H1 (cell line): ENCODE data around the gene OCRL.

Source experiments
- POLR2A ChIP-seq, 2 experiments: IDR thresholded peaks; 1 replicate in 1 of 2; 2 replicates in 1 of 2; pipeline ENCODE4 v1.6.1; 2011; ENCODE audit warnings: low read depth in 2 of 2, low read length in 2 of 2, mild to moderate bottlenecking in 2 of 2; ENCODE audit errors: control extremely low read depth in 1 of 2
- POLR2AphosphoS5 ChIP-seq: IDR thresholded peaks from 2 replicates; pipeline ENCODE4 v1.6.1; 2011; ENCODE audit warnings: low read depth, low read length
- SIRT6 ChIP-seq: IDR thresholded peaks from one replicate; pipeline ENCODE4 v1.7.1; 2012; ENCODE audit warnings: low read length, inconsistent platforms
- TAF1 ChIP-seq: IDR thresholded peaks from 2 replicates; pipeline ENCODE4 v1.6.1; 2011; ENCODE audit warnings: mild to moderate bottlenecking, low read depth, low read length
- TF ChIP-seq, protein P1 (sequence below), 3 experiments: IDR thresholded peaks; 1 replicate in 2 of 3; 2 replicates in 1 of 3; pipeline versions ENCODE4 v1.5.1 to v1.6.1; 2011; ENCODE audit warnings: low read length in 3 of 3, mild to moderate bottlenecking in 3 of 3, inconsistent platforms in 2 of 3, low read depth in 1 of 3, moderate library complexity in 1 of 3; ENCODE audit not compliant: insufficient read depth in 1 of 3; ENCODE audit errors: control extremely low read depth in 1 of 3
- TF ChIP-seq, protein P2 (sequence below): IDR thresholded peaks from 2 replicates; pipeline ENCODE4 v1.6.1; 2012; ENCODE audit warnings: low read length, inconsistent platforms

DNA sequence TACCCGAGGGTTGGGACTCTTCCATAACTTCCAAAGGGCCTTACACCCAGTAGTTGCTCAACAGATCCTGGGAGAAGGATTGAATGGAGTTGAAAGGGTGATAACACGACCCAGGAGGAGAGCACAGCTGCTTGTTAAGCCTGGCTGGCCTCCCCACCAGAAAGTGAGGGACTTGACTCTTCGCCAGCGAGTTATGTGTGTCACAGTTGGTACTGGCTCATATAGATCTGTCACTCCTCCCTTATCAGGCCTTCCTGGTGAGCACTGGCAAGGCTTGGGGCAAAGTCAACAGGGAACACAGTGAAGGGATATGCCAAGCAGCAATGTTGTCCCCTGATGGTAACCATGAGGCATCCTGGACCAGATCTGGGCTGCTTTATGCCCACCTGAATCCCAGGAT, 78.9 kb downstream of the OCRL start:
- TF ChIP-seq, protein P1, sequence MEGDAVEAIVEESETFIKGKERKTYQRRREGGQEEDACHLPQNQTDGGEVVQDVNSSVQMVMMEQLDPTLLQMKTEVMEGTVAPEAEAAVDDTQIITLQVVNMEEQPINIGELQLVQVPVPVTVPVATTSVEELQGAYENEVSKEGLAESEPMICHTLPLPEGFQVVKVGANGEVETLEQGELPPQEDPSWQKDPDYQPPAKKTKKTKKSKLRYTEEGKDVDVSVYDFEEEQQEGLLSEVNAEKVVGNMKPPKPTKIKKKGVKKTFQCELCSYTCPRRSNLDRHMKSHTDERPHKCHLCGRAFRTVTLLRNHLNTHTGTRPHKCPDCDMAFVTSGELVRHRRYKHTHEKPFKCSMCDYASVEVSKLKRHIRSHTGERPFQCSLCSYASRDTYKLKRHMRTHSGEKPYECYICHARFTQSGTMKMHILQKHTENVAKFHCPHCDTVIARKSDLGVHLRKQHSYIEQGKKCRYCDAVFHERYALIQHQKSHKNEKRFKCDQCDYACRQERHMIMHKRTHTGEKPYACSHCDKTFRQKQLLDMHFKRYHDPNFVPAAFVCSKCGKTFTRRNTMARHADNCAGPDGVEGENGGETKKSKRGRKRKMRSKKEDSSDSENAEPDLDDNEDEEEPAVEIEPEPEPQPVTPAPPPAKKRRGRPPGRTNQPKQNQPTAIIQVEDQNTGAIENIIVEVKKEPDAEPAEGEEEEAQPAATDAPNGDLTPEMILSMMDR (IDR thresholded peaks at IDR 0.05; ENCODE audit: control extremely low read depth in 1 of 3, insufficient read depth in 1 of 3, low read depth in 1 of 3, low read length in 3 of 3): no peak
- TF ChIP-seq, protein P2, sequence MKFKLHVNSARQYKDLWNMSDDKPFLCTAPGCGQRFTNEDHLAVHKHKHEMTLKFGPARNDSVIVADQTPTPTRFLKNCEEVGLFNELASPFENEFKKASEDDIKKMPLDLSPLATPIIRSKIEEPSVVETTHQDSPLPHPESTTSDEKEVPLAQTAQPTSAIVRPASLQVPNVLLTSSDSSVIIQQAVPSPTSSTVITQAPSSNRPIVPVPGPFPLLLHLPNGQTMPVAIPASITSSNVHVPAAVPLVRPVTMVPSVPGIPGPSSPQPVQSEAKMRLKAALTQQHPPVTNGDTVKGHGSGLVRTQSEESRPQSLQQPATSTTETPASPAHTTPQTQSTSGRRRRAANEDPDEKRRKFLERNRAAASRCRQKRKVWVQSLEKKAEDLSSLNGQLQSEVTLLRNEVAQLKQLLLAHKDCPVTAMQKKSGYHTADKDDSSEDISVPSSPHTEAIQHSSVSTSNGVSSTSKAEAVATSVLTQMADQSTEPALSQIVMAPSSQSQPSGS: no peak
- TF ChIP-seq SIRT6: no peak
- no peak for TF ChIP-seq POLR2AphosphoS5
- TF ChIP-seq TAF1: no peak
- TF ChIP-seq POLR2A (IDR thresholded peaks at IDR 0.05; ENCODE audit: control extremely low read depth in 1 of 2, low read depth in 2 of 2, low read length in 2 of 2): no peak
